A549 (cell line): ENCODE results near the gene GRK4.

Experiments used
- CEBPB ChIP-seq, 2 experiments: fragments of >200 bp in 1 of 2; sonication (Bioruptor Twin) in 1 of 2; formaldehyde crosslinking in 1 of 2; IDR thresholded peaks; 2 replicates each; pipeline ENCODE4 v1.6.1; 2012 to 2016
- CHD4 ChIP-seq: fragments of 200-600 bp; sonication (generic); IDR thresholded peaks from 2 replicates; pipeline ENCODE4 v1.6.1; 2016; ENCODE audit warnings: antibody characterized with exemption, mild to moderate bottlenecking, borderline replicate concordance
- CTCF ChIP-seq: fragments of >200 bp; sonication (Bioruptor Twin); formaldehyde crosslinking; IDR thresholded peaks from 3 replicates; pipeline ENCODE4 v1.5.1; 2016
- EP300 ChIP-seq, 2 experiments: fragments of >200 bp; sonication (Bioruptor Twin); formaldehyde crosslinking; IDR thresholded peaks; 2 replicates in 1 of 2; 3 replicates in 1 of 2; pipeline ENCODE4 v1.6.1; 2016 to 2017
- ESRRA ChIP-seq: fragments of 150-350 bp; IDR thresholded peaks from 2 replicates; pipeline ENCODE4 v1.6.1; 2014; ENCODE audit warnings: mild to moderate bottlenecking, low read length, borderline replicate concordance
- FOSB ChIP-seq: fragments of 250-450 bp; sonication (Bioruptor Pico); IDR thresholded peaks from 2 replicates; pipeline ENCODE4 v1.5.0; 2020; ENCODE audit warnings: mild to moderate bottlenecking, moderate library complexity
- JUN ChIP-seq, 2 experiments: fragments of >200 bp; sonication (Bioruptor Twin); formaldehyde crosslinking; IDR thresholded peaks; 2 replicates in 1 of 2; 3 replicates in 1 of 2; pipeline ENCODE4 v1.6.1; 2016 to 2017
- JUNB ChIP-seq: fragments of >200 bp; sonication (Bioruptor Twin); formaldehyde crosslinking; IDR thresholded peaks from 2 replicates; pipeline ENCODE4 v1.6.1; 2016
- NR3C1 ChIP-seq: fragments of >200 bp; sonication (Bioruptor Twin); formaldehyde crosslinking; IDR thresholded peaks from 3 replicates; pipeline ENCODE4 v1.6.1; 2017
- POLR2A ChIP-seq: IDR thresholded peaks from 2 replicates; pipeline ENCODE4 v1.6.1; 2012; ENCODE audit warnings: mild to moderate bottlenecking, low read length
- RAD21 ChIP-seq, 2 experiments: fragments of >200 bp in 1 of 2; sonication (Bioruptor Twin) in 1 of 2; formaldehyde crosslinking in 1 of 2; IDR thresholded peaks in 1 of 2; conservative IDR thresholded peaks in 1 of 2; 2 replicates in 1 of 2; 3 replicates in 1 of 2; pipeline ENCODE4 v1.6.1; 2012 to 2018; ENCODE audit warnings: inconsistent platforms in 1 of 2
- RNF2 ChIP-seq: fragments of 200-600 bp; sonication (generic); IDR thresholded peaks from 2 replicates; pipeline ENCODE4 v1.6.1; 2016; ENCODE audit warnings: low read depth, mild to moderate bottlenecking, antibody characterized with exemption, moderate library complexity, borderline replicate concordance
- USF2 ChIP-seq: fragments of 450-650 bp; IDR thresholded peaks from 2 replicates; pipeline ENCODE4 v1.6.1; 2014; ENCODE audit warnings: antibody characterized with exemption
- ZSCAN20 ChIP-seq: fragments of 250-450 bp; sonication (Bioruptor Pico); IDR thresholded peaks from 2 replicates; pipeline ENCODE4 v1.8.0; 2022; ENCODE audit warnings: mild to moderate bottlenecking, moderate library complexity

- no peak for TF ChIP-seq JUNB
- TF ChIP-seq RNF2: no peak
- no peak for TF ChIP-seq POLR2A
- TF ChIP-seq CTCF: no peak
- TF ChIP-seq CEBPB (IDR thresholded peaks at IDR 0.05): no peak
- no peak for TF ChIP-seq ZSCAN20 (CRISPR knock-in tag)
- TF ChIP-seq USF2: no peak
- no peak for TF ChIP-seq ESRRA
- no peak for TF ChIP-seq EP300 (IDR thresholded peaks at IDR 0.05)
- TF ChIP-seq RAD21 (conservative IDR thresholded peaks at IDR 0.05 in 1 of 2, IDR thresholded peaks at IDR 0.05 in 1 of 2): no peak
- TF ChIP-seq FOSB (CRISPR knock-in tag): no peak
- TF ChIP-seq CHD4: no peak
- TF ChIP-seq JUN (IDR thresholded peaks at IDR 0.05): no peak
- no peak for TF ChIP-seq NR3C1
These were observed 74.6 kb downstream of the GRK4 start for GRCh38 chr4:3037957-3038461.
